Glomerular visceral epithelial cell (primary cell): ENCODE results near the gene DDB1.

Experiments used
- DNase-seq: peaks from one replicate; pipeline ENCODE4 v3.0.0-alpha.2; 2016; ENCODE audit errors: extremely low spot score

Gene DDB1

DNA sequence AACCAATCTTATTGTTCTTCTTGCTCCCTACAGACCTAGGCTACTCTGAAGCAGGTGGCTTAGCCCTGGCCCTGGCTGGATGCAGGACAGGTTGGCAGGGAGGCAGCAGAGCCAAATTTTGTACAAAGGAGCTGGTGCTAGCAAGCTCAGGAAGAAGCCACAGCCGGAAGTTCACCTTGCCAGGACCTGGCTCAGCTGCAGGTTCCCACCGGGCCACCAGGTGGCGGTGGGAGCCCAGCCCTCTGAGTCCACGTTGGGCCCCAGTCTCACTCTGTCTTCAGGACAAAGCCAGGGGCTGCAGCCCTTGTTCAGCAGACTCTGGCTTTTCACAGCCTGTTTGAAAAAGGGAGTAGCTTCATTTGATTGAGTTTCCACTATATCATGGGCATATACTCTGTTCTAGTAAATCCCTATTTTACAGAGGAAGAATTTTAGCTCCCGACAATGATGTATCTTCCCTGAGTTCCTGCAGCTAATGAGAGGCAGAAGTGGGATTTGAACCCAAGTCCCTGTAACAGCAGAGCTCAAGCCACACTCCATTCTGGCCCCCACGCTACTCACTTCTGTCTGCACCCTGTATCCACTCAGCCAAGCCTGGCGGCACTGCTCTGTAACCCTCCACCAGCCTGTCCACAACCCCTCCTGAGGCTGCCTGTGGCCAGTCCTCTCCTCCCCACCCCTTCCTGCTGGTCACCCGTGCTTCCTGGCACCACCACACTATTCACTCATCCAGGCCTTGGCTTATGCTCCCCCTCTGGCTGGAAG lies 3.4 kb upstream of the DDB1 start:
- peak; percentile 80 for DNase-seq

- DNase-seq, result no peak
These were observed 2.4 kb upstream of the DDB1 start for GRCh38 chr11:61335355-61335710.

DNA sequence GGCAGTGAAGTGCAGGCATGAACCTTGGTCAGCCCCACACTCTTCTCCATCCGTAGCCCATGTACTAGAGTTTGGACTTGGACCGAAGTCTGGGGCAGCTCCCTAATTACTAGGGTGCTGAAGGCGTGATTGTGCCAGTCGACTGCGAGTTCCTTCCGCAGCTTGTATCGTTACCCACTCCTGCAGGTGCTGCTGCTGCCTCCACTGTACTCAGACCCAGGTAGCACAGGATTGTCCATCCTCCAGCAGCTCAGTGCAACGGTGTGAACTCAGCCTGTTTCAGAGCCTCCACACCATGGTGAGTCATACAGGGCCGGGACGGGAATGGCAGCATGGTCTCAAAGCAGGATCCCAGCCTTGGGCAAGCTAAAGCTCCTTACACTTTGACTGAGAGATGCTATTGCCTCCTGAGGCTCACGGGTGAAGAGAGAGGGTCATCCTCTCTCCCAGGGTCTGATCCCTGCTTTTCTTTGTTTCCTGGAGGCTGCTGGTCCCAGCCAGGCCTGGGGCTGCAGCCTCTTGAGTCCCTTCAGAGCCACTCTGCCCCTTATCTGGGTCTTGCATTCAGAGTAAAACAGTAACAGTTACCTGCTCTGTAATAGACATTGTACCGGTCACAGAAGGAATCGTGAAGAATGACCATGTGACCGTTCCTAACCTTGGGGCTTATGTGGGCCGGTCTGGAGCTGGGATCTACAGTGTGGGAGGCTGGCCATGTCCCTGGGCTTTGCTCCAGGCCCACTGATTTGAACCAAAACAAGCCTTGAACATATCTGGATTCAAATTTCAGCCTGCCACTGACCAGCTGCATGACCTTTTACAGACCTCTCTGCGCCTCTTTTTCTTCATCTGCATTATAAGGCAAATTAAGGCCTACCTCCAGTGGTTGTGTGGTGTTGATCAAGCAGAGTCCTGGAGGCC lies 1.8 kb upstream of the DDB1 start:
- DNase-seq, result peak; percentile 36

DNA sequence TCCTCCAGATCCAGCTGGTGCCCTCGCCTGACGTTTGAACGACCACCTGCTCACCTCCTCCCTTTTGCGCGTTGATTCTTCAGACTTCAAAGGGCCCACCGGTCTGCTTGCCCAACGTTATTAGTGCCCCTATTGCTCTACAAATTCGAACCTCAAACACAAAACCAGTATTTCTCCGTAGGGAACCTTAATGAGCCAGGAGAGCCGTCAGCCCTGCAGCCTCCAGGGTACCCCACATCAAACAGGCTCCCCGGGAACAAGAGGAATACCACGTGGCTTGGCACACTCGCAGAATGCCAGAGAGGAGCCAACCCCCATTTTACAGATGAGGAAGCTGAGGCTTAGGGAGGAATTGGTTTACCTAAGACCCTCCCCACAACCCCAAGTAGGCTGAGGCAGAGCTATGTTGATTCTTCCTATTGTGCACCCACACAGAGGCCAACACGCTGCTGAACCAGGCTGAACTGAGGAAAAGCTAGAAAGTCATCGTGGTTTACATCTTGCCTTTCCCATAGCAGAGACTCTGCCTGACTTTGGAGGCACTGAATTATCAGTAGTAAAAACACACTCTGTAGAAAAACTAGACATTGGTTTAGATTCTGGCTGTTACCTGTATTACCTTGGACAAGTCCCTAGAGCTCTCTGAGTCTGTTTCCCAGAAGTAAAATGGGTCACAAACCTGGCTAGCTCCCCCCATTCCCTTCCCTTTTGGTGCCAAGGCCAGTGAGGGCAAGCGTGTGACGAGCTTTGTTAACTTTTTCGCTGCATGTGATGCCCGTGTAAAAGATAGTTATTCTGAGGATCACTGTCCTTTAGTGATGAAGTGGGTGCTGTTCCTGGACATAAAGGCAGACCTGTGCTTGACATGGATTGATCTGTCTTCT lies 887 bp upstream of the DDB1 start:
- no peak for DNase-seq

DNA sequence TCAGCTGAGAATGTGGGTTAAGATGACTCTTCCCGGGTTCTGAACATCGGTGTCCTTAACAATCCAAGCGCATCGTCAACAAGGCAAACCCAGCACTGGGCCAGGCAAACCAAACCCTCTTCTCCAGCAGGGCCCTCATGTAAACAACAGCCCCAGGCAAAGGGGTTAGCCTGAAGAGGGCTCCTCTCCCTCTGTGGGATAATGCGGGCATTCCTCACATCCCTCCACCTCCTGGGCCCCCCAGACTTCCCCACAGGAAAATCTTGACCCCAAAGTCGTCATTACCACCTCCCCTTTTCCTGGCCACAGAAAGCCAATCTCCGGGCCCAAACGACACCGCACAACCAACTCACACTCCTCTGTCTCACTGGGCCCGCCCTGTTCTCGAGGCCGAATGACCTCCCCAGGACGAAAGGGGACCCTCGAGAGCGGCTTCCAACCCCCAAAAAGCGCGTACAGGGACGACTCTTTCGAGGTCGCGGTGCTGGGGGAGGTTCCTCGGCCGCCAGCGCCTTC lies 566 bp downstream of the DDB1 start:
- peak; percentile 13 for DNase-seq

GRCh38 chr11:61331651-61332050 lies 1.3 kb downstream of the DDB1 start:
- DNase-seq, result no peak

- DNase-seq, result no peak
These were observed 3.0 kb downstream of the DDB1 start for GRCh38 chr11:61329871-61330270.

GRCh38 chr11:61328351-61328750 lies 4.6 kb downstream of the DDB1 start:
- no peak for DNase-seq

DNA sequence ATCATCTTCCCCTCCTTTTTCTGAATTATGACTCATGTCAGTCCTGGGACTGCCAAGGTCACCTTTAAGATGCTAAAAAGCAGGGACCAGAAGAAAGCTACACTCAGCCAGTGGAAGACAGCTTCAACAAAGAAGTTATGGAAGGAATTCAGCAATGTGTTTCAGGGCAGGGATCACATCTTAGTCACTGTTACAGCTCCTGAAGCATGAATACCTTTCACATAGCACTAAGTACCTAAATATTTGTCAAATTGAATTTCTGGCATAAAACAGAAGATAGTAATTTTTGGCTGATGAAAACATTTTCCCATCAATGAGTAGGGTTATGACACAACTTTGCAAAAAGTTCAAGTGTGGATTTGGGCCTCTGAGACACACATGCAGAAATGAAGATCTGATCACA lies 5.2 kb downstream of the DDB1 start:
- DNase-seq, result no peak

DNA sequence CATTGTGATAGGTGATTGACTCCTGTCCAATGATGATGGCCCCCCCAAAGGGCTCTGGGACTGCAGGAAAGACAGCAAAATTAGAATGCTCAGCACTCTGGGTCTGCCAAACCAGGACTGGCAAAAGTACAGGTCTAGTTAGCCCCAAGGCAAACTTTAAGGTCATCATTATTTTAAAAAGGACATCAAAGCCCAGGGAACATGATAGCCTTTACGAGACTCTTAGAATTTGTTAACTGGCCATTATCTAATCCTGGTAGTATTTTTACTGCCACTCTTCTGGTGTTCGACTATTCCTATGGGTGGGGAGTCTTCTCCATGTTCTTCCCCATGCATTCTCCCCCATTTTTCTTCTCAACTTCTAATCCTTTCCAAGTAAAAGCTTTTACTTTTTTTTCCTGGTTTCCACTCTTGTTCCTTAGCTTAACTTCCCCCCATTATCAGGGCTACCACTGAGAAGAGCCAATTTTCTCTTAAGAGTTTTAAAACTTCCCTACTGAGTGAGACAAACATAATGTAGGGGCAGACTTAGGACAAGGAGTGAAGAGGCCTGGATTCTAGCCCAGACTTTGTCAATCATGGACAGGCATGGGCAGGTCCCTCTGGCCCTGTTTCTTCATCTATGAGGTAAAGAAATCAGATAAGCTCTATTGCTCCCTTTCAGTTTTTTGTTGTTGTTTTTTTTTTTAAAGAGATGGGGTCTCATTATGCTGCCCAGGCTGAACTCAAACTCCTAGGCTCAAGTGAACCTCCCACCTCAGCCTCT lies 7.1 kb downstream of the DDB1 start:
- no peak for DNase-seq

DNA sequence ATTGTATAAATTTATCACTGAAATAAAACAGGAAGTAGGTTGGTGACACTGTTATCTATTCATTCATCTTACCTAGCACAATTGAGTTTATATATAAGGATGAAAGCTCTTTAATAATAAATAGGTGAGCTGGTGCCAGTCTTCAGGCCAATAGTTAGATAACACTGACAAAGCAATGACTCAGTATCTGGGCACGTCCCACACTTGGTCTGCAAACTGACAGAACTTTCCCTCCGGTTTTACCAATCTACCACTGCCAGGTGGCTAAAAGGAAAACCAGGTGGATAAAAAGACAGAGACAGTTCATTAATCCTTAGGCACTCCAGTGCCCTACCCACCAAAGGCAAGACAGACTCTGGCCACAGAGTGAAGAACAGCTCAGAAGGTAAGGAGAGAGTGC lies 17.6 kb downstream of the DDB1 start:
- DNase-seq, result no peak

DNA sequence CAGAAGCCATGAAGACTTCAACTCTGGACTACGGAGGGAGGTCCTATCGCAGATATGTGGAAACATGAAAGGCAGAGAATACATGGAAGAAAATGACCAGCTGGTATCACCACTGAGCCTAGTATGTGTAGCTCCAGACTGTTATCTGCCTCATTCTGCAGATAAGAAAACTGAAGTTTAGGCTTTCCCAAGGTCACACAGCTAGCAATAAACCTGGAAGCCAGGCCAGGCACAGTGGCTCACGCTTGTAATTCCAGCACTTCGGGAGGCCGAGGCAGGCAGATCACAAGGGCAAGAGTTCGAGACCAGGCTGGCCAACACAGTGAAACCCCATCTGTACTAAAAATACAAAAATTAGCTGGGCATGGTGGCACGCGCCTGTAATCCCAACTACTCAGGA lies 22.2 kb downstream of the DDB1 start:
- DNase-seq, result no peak

GRCh38 chr11:61309739-61310138 lies 23.2 kb downstream of the DDB1 start:
- no peak for DNase-seq

GRCh38 chr11:61309141-61309540 lies 23.8 kb downstream of the DDB1 start:
- DNase-seq, result no peak

GRCh38 chr11:61307354-61307753 lies 25.6 kb downstream of the DDB1 start:
- no peak for DNase-seq

GRCh38 chr11:61306221-61306620 lies 26.7 kb downstream of the DDB1 start:
- DNase-seq, result no peak

DNA sequence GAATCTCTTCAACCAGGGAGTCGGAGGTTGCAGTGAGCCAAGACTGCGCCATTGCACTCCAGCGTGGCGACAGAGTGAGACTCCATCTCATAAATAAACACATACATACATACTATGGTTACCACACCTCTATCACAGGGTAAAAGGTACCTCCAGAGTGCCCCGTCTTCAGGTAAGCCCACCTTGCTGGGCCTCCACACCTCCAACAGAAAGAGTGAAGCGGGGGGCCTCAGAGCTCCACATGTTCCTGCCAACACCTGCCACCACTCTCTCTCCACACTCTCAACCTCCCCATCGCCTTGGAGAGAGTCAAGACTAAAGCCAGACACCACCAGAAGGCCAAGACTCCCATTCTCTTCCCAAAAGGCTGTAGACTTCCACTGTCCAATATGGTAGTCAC lies 27.5 kb downstream of the DDB1 start:
- no peak for DNase-seq

GRCh38 chr11:61303725-61304124 lies 29.2 kb downstream of the DDB1 start:
- DNase-seq, result no peak

DNA sequence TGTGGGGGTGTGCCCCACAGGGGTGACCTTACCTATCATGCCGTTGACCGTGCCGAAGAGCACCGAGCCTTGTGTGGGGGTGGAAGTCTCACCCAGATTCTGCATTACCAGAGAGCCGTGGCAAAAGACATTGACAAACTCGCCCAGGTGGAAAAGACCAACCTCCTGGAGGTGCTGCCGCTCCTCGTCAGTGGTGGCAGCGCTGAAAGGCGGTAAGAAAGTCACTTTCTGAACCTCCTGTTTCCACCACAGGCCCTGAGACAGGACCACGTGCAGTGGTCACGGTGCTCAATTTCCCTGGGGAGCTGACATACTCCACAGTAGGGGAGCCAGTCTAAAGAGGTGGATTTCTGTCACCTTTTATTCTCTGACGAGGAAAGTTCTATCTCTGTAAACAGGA lies 30.4 kb downstream of the DDB1 start:
- no peak for DNase-seq

GRCh38 chr11:61298663-61299244 lies 34.2 kb downstream of the DDB1 start:
- DNase-seq, result no peak

- DNase-seq, result peak; percentile 84
These were observed 35.2 kb downstream of the DDB1 start for GRCh38 chr11:61297746-61298145.
